ENCODE results near the gene ISG20L2. TPM values are rescaled to one million over a fixed set of nuclear protein-coding genes. Genes with fewer than 3 reads are reported as not detected.

Gene ISG20L2
- total RNA-seq, 2 experiments from 2014 or later: 40.6 to 44.5 TPM

DNA sequence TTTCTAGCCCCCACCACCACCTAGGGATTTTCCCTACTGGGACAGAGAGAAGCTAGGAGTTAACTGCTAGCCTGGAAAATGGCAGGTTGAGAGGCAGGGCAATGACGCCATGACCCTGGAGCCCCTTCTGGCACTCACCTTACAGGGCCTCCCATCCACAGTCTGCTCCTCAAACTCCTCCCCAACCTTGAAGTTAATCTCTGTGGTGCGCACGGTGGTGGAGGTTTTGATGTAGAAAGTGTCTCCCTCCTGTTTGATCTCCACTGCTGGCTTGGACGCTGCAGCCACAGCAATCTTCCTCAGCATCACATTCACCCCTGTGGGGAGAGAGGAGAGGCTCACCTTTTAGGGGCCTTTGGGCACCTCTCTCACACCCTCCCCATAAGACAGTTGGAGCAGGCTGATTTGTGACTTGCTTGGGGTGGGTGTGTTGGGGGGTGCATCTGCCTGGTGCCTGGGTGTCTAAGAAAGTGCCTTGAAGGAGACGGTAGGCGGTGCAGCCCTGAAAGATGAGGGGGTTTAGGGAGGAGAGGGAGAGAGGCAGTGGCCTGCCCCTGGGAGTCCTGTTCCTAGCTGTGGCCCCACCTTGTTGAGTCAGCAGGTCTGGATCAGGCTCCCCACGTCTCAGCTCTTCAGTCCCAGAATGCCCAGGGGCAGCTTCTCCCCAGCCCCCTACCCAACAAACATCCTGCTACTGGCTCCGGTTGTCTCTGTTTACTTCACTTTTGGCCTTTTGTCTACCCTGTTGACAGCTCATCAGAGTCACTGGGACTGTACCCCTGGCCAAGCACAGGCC, 27.6 kb downstream of the ISG20L2 start:
- POLR2A ChIA-PET: interaction anchor here (2.1 kb wide), 1 partner anchor 11 kb away, joined by 8 read pairs; no protein-coding TSS in a partner anchor
- ATAC-seq: peak; percentile 25
- intact Hi-C loops (cut with micrococcal nuclease): no loop called here

DNA sequence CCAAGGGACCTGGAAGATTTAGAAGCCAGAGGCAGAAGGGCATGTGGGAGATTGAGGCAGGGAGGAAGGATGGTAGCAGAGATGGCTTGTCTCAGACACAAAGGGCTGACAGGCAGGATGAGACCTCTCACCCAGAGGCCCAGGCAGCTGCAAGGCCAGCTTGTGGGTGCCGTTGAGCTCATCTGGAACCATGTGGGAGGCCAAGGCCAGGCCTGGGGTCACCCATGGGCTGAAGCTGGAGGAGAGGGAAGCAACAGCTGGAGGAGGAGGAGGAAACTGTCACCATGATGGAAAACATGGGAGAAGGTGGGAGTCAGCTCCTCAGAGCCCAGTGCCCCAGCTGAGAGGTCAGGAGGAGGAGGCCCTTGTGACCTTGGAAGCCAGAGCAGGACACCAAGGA, 29.6 kb downstream of the ISG20L2 start:
- H3K27me3 Mint-ChIP-seq: peaks cover 26% of the 10 kb centered on the region
- no peak overlapping the region for H3K4me3 Mint-ChIP-seq
- DNase-seq: no peak
- intact Hi-C loops (cut with micrococcal nuclease): no loop called here
- ChIA-PET POLR2A (interaction anchor here (0.9 kb wide), 1 partner anchor 21 kb away, joined by 3 read pairs; no protein-coding TSS in a partner anchor), CTCF (interaction anchor here (1.0 to 13.0 kb wide), 3 partner anchors 7 to 72 kb away, joined by 4 to 271 read pairs (median 9); no protein-coding TSS in a partner anchor)
- H3K36me3 Mint-ChIP-seq (ENCODE audit: low read depth): no peaks in the 10 kb centered on the region
- no peak for ATAC-seq
- peaks cover 5% of the 10 kb centered on the region for H3K4me1 Mint-ChIP-seq (ENCODE audit: low read depth)
- no peaks in the 10 kb centered on the region for H3K9me3 Mint-ChIP-seq
- TF ChIP-seq, protein P1, sequence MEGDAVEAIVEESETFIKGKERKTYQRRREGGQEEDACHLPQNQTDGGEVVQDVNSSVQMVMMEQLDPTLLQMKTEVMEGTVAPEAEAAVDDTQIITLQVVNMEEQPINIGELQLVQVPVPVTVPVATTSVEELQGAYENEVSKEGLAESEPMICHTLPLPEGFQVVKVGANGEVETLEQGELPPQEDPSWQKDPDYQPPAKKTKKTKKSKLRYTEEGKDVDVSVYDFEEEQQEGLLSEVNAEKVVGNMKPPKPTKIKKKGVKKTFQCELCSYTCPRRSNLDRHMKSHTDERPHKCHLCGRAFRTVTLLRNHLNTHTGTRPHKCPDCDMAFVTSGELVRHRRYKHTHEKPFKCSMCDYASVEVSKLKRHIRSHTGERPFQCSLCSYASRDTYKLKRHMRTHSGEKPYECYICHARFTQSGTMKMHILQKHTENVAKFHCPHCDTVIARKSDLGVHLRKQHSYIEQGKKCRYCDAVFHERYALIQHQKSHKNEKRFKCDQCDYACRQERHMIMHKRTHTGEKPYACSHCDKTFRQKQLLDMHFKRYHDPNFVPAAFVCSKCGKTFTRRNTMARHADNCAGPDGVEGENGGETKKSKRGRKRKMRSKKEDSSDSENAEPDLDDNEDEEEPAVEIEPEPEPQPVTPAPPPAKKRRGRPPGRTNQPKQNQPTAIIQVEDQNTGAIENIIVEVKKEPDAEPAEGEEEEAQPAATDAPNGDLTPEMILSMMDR (IDR thresholded peaks at IDR 0.05): no peak
- no peak overlapping the region for H3K27ac Mint-ChIP-seq

More for the DNA sequence above, 27.6 kb downstream of the ISG20L2 start:
- Mint-ChIP-seq H3K27me3 (peaks cover 31% of the 10 kb centered on the region), H3K9me3 (no peaks in the 10 kb centered on the region), H3K4me1 (ENCODE audit: low read depth) (peaks cover 19% of the 10 kb centered on the region), H3K27ac (no peak overlapping the region), H3K4me3 (no peak overlapping the region), H3K36me3 (ENCODE audit: low read depth) (no peaks in the 10 kb centered on the region)
- TF ChIP-seq, protein P1 (IDR thresholded peaks at IDR 0.05): no peak
- no peak for DNase-seq
- CTCF ChIA-PET: interaction anchor here (0.7 to 13.0 kb wide), 6 partner anchors 9 to 92 kb away, joined by 3 to 271 read pairs (median 6); partner anchors contain the start of genes ISG20L2, METTL25B and NES

DNA sequence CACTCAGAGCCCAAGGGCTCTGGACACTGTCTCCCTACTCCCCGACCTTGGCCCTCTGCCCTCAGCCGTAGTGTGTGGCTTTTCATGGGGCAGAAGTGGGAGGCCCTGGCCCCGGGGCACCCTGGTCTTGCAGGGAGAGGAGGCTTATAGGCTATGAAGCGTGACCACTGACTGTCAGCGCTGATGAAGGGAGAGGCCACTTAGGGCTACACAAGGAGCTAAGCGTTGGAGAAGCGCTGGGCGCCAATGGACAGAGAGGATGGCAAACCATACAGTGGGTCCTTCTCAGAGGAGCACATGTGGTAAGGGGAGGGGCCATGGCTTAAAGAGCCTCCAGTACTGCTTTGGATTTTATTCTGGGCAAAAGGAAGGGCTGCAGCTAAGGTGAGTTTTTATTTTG, 31.1 kb downstream of the ISG20L2 start:
- ATAC-seq: no peak
- no peak overlapping the region for H3K4me3 Mint-ChIP-seq
- no peak overlapping the region for H3K27ac Mint-ChIP-seq
- H3K27me3 Mint-ChIP-seq: peaks cover 32% of the 10 kb centered on the region
- ChIA-PET CTCF (interaction anchor here (0.7 to 13.0 kb wide), 3 partner anchors 6 to 29 kb away, joined by 3 to 271 read pairs (median 5); no protein-coding TSS in a partner anchor), POLR2A (interaction anchor here (0.9 kb wide), 1 partner anchor 24 kb away, joined by 5 read pairs; no protein-coding TSS in a partner anchor)
- no peaks in the 10 kb centered on the region for H3K9me3 Mint-ChIP-seq
- TF ChIP-seq, protein P1 (IDR thresholded peaks at IDR 0.05): no peak
- intact Hi-C loops (cut with micrococcal nuclease): no loop called here
- H3K4me1 Mint-ChIP-seq (ENCODE audit: low read depth): peaks cover 13% of the 10 kb centered on the region
- no peak for DNase-seq
- H3K36me3 Mint-ChIP-seq (ENCODE audit: low read depth): no peaks in the 10 kb centered on the region

DNA sequence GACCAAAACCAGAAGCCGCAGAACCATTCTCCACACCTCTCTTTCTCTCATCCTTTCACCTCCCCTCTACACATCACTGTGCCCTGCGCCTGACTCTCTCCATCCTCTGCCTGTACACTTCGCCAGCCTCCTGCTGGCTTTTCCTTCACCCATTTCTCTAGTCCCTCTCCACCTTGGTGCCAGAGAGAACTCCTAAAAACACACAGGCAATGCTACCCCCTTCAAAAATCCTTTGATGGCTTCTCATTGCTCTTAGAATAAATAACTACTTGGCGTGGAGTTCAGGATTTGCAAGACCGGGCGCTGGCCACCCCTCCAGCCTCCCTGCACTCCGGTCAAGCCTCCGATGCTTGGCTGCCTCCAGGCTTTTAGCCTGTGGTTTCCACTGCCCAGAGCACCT, 31.8 kb downstream of the ISG20L2 start:
- intact Hi-C loops (cut with micrococcal nuclease): no loop called here
- Mint-ChIP-seq H3K4me3 (no peak overlapping the region), H3K4me1 (ENCODE audit: low read depth) (peaks cover 19% of the 10 kb centered on the region), H3K9me3 (no peaks in the 10 kb centered on the region), H3K36me3 (ENCODE audit: low read depth) (no peaks in the 10 kb centered on the region), H3K27ac (no peak overlapping the region), H3K27me3 (peaks cover 39% of the 10 kb centered on the region)
- no peak for ATAC-seq
- POLR2A ChIA-PET: interaction anchor here (0.6 to 0.9 kb wide), 2 partner anchors 11 to 25 kb away, joined by 3 to 5 read pairs; no protein-coding TSS in a partner anchor
- CTCF ChIA-PET: interaction anchor here (1.1 to 13.3 kb wide), 2 partner anchors 10 to 30 kb away, joined by 4 to 396 read pairs; partner anchors contain the start of genes ISG20L2 and METTL25B
- TF ChIP-seq, protein P1 (IDR thresholded peaks at IDR 0.05): no peak
- no peak for DNase-seq

DNA sequence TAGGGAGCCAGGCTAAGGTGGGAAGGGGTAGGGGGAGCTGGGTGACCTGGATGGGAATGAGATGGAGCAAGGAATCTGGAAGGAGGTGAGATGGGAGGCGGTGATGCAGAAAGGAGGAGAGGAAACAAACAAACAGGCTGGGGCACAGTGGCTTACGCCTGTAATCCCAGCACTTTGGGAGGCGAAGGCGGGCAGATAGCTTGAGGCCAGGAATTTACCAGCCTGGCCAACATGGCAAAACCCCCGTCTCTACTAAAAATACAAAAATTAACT, 33.9 kb downstream of the ISG20L2 start:
- TF ChIP-seq, protein P1 (IDR thresholded peaks at IDR 0.05): no peak
- H3K9me3 Mint-ChIP-seq: no peaks in the 10 kb centered on the region
- POLR2A ChIA-PET: interaction anchor here (0.7 kb wide), 1 partner anchor 10 kb away, joined by 7 read pairs; no protein-coding TSS in a partner anchor
- no peak overlapping the region for H3K27ac Mint-ChIP-seq
- peaks cover 18% of the 10 kb centered on the region for H3K4me1 Mint-ChIP-seq (ENCODE audit: low read depth)
- no peak for DNase-seq
- H3K27me3 Mint-ChIP-seq: peaks cover 52% of the 10 kb centered on the region
- ATAC-seq: no peak
- H3K36me3 Mint-ChIP-seq (ENCODE audit: low read depth): no peaks in the 10 kb centered on the region
- CTCF ChIA-PET: interaction anchor here (0.8 to 13.3 kb wide), 5 partner anchors 9 to 70 kb away, joined by 3 to 396 read pairs (median 5); partner anchors contain the start of genes CRABP2, ISG20L2 and METTL25B
- intact Hi-C loops (cut with micrococcal nuclease): no loop called here
- H3K4me3 Mint-ChIP-seq: no peak overlapping the region
